Measurements from ENCODE around the gene PLEKHG7.
"Not testable (repeated sequence)": the region's sequence is repeated elsewhere in the genome, so short reads cannot be mapped to it uniquely, and the experiment has no call there.

The PLEKHG7 gene, protein sequence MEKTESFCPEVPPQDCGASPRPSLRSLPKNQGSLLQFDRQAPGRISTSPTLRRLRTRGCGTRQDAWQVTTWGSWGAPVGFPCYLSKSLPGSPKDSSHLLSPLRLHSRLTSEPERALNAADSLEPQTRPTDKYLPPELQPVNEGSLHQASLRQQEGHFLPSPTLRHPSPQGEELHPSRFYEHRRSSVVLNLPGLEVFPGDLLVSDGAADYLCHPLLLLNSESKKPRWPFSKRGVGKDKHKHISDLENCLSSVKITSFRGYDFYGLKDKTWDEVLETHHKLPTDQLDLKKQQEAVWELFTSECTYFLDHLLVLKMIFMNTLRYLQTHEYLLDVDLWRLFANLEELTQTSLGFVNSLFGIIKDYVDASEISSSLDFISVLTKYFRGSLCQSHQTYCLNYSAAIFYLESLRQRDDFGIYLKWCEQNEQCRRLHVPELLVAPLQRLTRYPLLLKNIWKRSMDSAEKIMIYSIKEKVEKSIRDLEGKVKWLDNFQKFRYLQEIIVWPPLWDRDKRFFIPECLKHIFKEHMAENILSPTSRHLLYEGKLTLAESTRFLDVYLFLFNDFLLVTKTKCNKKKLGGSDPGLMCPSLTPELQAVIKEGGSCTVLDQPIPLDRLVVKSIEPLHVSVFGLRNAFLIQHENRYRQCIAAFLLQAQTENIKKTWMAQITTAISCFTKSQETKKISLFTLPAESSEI

DNA sequence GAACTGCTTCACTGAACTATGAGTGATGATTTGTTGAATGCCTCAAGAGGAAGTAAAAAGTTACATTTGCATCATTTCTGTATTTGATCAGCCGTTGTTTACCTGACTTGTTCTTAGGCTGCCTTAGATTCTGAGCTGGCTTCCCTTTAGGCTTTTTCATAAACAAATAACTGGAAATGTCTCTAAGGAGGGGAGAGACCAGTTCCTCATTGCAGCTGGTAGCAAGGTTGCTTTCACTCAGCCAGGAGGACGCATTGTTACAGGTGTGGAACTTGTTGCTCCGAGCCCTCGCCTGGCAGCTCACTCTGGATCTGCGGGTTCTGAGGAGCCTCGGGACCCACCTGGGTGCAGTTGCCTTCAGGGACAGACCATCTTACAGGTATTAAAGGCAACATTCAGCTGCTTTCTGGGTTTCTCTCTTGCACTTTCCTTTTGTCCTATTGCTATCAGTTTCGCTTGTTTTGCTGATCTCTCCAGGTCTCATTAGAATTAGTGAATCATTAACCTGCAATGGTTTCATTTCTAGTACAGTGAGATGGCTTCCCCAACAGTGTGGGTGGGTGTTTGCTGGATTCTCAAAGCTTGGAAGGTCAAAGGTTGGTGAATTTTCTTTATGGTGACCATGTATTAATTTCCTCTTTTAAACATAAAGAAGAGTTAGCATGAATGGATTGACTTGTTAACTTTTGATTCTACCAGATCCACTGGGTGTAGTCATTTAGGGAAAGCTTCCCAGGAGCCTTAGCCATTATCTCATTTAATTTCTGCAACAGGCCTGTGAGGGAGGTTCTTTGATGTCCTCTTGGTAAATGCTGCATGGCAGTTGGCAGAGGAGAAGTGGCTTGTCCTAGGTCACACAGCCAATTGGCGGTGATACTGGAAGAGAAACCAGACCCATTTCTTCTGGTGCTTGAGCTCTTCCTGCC is at the start of gene PLEKHG7:
PLEKHG7 (plus strand) TSS at position 236 of the 926 bp plus-strand sequence. CDS start 3,643 bp downstream, outside the sequence.
- no peak for DNase-seq (ENCODE audit: low spot score)

DNA sequence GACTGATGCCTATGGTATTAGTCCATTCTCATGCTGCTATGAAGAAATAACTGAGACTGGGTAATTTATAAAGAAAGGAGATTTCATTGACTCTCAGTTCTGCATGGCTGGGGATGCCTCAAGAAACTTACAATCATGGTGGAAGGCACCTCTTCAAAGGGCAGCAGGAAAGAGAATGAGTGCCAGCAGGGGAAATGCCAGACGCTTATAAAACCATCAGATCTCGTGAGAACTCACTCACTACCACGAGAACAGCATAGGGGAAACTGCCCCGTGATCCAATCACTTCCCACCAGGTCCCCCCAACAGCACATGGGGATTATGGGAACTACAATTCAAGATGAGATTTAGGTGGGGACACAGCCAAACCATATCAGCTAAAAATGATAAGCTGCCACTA is 48.5 kb upstream of the PLEKHG7 start:
- DNase-seq (ENCODE audit: low spot score), result not testable (repeated sequence)

DNA sequence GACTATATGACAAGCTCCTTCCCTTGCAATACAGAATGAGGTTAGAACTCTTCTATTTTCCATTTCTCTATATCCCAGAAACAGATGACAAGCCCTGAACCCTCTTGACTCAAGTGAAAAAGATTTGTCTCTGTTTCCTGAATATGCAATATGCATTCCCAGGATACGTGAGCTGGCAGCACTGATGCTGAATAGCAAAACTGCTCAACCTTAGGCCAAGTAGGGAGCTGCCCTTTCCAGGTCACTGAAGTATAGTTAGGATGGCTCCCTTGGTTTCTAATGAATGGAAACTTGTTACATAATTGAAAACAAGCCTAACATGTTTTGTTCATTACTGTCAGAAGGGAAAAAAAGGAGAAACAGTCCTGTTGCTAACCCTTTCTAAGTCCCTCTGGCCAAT is 47.9 kb upstream of the PLEKHG7 start:
- peak; percentile 65 for DNase-seq (ENCODE audit: low spot score)

DNA sequence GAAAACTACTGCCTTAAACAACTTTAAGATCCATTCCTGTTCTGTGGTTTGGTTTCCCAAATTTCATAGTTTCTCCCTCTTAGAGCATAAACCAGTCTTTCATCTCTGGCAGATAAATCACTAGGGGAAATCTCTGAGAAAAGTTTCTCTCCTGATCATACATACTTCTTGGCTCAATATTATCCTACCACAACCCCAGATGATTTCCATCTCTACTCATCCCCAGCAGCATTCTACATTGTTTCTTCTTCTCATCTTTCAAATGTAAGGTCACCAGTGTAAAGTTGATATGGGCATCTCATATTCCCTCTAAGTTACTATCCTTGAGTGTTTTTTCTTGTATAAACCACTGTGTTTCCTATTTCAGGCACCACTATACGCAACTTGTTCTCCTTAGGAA is 45.9 kb upstream of the PLEKHG7 start:
- DNase-seq (ENCODE audit: low spot score), result no peak

DNA sequence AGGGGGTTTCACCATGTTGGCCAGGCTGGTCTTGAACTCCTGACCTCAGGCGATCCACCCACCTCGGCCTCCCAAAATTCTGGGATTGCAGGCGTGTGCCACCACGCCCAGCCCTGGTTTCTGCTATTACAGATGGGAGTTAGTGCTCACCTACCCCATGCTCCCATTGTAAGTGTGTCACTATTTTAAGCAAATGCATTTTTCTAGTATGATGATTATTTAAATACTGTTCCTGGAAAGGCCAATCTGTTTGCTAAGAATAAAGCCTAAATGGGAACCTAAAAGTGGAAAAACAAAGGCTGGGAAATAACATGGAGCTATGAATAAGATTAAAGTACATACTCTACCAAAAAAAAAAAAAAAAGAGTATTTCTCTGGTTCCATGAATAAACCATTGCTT is 45.0 kb upstream of the PLEKHG7 start:
- DNase-seq (ENCODE audit: low spot score), result no peak

DNA sequence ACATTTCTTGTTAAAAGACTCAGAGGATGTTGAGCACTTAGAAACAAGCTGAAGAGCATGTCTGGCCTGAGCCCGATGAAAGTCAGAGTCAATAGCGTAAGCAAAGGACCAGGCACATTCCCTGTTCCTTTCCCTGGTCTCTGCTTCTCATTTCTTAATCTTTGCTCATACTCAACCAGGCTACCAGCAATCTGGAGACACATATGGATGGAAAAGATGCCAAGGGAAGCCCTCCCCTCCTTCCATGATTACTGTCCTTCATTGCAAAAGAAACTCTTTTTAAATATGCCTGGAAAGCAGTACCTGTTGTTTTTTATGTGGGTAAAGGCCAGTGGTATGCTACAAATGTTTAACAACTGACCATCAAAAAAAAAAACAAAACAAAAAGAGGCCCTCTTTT is 44.2 kb upstream of the PLEKHG7 start:
- no peak for DNase-seq (ENCODE audit: low spot score)

DNA sequence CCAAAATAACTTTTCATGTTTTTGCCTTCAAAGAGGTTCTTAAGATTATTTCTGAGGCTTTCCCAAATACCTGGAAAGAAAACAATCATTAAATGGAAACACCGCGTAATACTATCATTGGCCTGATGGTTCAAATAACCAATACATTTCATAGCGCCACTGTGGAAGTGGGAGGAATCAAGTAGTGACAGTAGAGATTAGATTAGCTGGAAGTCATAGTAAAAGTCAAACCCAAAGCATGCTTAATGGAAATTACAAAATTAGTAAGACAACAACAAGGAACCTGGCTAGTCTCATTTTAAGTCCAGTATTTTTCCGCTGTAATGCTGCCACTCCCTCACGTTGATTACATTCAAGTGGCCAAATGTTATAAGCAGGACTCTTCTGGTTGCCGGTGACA is 41.5 kb upstream of the PLEKHG7 start:
- DNase-seq (ENCODE audit: low spot score), result no peak

DNA sequence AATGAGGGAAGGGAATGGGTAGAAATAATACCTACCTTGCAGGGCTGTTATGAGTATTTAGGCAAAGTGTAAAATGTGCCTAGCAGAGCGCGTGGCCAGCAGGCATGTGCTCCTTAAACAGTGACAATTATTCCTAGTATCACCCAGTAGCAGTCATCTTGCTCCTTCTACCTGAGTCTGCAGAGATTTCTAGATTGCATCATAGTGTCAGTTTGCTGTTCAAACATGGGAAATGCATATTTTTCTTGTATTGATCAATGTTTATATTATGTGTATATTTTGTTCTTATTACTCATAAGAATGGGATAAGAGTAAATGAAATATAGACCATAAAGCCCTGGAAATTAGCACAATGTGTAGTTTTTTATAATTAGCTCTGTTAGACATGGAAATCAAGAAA is 37.3 kb upstream of the PLEKHG7 start:
- no peak for DNase-seq (ENCODE audit: low spot score)

DNA sequence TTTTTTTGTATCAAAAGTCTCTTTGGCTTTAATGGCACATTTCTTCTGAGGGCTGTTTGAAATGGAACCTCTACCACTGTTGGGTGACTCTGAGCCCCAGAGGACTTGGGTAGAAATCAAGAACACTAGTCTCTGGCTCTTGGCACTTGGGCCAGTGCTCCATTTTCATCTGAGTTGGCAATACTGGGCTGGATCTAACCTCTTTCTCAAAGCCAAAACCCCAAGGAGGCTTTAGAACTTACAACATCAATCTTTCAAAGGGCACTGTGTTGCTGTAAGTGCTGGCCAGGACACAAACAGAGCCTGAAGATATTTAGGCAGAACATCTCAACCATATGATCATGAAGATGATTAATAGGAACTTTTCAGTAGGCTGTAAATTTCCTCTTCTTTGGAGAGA is 34.0 kb upstream of the PLEKHG7 start:
- DNase-seq (ENCODE audit: low spot score), result no peak

DNA sequence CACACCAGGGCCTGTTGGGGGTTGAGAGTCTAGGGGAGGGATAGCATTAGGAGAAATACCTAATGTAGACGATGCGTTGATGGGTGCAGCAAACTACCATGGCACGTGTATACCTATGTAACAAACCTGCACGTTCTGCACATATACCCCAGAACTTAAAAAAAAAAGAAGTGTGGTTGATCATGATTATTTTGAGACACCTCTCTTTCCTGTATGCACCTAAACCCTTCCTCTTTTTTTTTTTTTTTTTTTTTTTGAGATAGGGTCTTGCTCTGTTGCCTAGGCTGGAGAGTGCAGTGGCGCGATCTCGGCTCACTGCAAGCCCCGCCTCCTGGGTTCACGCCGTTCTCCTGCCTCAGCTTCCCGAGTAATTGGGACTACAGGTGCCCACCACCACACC is 31.3 kb upstream of the PLEKHG7 start:
- DNase-seq (ENCODE audit: low spot score), result not testable (repeated sequence)

DNA sequence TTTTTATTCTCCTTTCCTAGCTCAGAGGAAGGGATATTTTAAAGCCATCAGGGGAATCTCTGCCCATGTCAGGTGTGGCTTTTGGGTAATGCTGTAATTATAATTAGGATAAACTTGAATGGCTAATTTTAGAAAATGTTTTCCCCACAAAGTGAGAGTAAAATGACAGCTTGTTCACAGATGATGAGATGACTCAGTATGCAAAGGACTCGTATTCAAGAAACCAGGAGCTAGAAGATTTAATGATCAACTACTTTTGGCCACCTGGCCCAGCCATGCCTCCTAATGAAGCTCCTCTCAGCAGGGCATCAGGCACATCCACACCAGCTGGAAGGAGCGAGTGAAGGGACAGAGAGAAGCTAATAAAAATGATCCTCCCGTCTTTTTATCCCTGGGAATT is 29.0 kb upstream of the PLEKHG7 start:
- DNase-seq (ENCODE audit: low spot score), result no peak

DNA sequence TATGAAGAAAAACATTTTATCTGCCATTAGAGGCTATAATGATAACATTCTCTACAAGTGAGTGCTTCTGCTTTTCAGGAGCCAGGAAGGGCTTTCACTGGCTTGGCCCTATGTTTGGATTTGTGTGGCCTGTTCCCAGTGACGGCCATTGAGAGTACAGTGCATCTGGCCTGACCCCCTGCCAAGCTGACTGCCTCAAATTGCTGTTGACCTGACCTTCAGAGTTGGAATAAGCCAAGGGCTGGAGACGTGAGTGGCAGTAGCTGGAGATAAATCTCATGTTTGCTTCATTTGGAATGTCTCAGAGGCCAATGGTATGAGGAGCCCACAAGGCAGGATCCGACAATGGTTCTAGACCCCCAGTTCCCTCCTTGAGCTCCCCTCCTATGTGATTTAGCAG is 28.3 kb upstream of the PLEKHG7 start:
- no peak for DNase-seq (ENCODE audit: low spot score)

DNA sequence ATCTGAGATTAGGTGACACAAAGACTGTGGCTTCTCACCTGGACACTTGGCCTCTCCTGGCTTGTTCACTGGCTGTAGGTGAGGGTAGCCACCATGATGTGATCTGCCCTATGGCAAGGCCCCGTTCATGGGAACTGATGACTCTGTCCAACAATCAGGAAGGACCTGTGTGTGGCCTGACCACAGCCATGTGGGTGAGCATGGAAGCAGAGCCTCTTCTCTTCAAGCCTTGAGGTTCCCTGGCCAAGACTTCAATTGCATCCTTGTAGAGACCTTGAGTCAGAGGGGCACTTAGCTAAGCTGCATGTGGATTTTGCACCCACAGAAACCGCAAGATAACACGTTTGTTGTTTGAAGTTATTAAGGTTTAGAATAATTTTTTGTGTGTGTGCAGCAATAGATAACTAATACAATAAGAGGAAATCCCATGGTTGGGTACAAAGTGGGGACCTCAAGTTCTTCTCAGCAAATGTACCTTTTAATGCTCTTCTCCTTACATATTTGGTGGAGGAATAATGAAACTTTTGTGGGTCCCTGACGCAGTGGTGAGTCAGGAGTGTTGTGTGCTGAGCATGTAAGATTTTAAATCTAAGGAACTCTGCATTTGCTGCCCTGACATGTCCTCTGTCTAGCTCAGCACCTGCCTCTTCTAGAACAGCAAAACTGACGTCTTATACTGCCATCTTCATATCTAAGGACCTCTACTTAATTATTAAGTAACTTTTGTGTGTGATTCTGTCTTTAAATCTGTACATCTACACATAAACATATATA is 27.5 kb upstream of the PLEKHG7 start:
- DNase-seq (ENCODE audit: low spot score), result no peak

DNA sequence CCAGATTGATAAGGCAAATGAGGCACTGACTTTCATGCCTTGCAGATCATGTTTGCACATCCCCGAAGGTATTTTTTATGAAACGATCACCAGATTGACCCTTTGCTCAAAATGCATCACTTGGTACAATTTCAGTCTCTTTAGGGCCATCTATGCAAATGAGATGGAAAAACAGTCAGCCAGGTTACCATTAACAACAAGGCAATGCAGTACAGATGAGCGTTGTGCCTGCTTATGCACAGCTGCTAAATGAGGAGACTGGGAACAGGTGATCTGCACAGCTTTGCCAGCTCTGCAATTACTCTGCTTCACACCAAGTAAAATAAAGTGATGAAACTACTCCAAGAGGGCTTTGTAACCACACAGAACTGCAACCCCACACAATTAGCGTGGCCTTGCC is 26.1 kb upstream of the PLEKHG7 start:
- no peak for DNase-seq (ENCODE audit: low spot score)

DNA sequence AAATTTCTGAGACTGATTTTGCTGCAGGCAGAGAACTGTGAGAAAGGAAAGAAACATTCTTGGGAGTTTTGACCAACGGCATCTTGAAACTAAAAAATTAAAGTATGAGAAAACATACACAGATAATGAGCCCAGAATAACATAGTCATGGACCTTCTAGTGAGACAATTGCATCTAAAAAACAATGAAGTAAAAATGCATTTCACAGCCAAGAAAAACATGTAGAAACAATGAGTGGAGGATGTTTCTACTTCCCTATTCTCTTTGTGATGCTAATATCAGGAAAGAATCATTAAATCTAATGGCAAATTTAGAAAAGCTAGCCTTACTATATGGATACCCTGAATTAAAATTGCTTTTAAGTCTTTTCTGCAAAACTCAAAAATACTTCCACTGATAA is 12.2 kb upstream of the PLEKHG7 start:
- DNase-seq (ENCODE audit: low spot score), result no peak

DNA sequence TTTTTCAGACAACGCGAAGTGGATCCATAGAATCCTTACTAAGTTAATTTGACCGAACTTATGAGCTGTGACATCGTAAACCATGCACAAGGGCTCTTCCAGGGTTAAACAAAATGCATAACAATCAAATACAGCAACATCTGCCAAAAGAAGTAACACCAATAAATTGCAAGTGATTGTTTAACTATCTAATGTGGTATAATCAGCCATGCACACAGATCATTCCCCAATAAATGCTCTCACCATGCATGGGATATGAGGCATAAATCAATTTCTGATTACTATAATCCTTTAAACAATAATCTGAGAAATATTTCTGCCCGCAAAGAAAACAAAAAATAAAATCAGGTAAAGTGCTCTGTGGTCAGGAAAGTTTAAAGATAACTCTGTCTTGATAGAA is 7.7 kb upstream of the PLEKHG7 start:
- DNase-seq (ENCODE audit: low spot score), result no peak

DNA sequence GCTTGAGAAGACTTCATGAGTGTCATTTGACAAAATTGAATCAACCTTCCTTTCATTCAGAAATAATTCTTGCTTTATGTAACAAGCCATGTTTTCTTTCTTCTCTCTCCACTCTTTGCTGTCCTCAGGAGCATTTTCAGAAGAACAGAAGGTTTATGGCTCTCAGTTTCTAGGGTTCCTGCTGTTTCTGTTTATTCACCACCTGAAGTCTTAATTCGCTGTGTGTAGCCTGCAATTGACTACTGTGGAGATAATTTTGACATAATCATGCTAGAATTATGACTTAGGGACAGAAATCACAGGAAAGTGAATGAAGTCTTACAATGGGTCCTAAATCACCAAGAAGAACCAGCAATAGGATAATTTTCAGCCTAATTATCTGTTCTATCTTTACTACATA is 7.2 kb upstream of the PLEKHG7 start:
- no peak for DNase-seq (ENCODE audit: low spot score)

DNA sequence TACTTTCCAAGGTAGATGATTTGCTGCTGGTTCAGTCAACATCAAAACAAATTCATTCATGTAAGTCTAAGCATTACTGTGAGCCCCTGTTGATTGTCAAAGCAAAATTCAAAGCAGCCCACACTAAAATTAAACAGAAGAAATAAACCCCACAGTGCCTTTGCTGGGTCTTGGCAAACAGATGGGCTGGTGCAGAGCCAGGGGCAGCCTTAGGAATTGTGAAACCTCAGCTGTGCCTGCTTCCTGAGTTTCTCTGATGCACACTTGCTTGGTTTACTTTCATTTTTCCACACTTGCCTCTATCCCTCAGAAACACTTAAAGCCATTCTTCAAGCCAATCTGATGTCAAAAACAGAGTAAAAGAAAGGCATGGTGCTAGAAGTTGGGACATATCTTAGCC is 6.6 kb upstream of the PLEKHG7 start:
- DNase-seq (ENCODE audit: low spot score), result peak; percentile 73

DNA sequence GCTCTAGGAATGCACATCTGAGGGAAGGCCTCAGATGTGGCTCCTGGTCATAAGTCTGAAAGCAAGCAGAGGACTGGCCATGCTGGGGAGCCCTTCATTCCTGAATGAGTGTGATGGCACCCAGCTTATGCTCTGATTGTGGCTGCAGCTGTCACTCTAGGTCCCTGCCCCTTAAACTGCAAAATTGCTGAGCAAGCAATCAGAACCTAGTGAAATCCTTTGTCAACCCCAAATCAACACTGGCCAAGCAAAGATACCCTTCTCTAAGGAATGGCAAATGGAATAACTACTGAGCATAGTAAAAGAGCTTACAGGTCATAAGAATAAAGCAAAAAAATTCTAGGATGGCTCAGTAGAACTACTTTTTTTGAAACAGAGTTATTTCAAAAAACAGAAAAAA is 4.3 kb upstream of the PLEKHG7 start:
- no peak for DNase-seq (ENCODE audit: low spot score)

DNA sequence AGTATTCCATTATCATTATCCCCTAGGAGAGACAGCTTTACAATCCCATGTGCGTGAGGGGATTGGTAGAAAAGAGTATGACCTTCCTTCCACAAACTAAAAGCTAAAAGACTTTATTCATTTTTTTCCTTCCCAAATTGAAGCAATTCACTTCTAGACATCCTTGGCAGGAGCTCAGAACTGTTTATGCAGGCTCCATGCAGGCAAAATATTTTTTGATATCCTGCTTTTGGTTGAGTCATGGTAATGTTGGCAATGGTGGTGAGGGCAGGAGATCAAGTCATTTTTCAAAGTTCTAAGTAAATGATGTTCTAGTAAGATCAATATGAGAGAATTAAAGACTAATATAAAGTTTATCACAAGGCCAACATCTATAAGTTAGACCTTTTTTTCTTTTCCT is 1.3 kb upstream of the PLEKHG7 start:
- DNase-seq (ENCODE audit: low spot score), result no peak

DNA sequence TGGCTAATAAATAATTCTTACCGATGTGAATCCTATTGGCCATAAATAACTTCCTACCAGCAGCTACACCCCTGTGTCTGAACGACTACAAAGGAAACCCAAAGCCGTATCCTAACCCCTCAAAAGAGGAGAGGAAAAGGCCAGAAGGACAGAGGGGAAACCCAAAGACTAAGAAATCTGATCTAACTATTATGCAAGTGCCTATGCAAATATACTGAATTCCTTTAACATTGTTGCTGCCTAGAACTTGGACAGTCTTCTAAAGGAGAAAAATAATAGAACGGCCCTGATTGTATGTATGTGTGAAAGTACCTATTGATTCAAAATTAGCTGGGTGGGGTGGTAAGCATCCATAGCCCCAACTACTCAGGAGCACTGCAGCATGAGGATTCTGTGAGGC is 997 bp downstream of the PLEKHG7 start:
- DNase-seq (ENCODE audit: low spot score), result no peak

DNA sequence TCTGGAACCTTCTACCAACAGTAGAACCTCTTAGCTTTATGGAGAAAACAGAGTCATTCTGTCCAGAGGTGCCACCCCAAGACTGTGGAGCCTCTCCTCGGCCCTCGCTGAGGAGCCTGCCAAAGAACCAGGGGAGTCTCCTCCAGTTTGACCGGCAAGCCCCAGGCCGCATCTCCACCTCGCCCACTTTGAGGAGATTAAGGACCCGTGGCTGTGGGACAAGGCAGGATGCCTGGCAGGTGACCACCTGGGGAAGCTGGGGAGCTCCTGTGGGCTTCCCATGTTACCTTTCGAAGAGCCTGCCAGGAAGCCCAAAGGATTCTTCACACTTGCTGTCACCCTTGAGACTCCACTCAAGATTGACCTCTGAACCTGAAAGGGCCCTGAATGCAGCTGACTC is 3.8 kb downstream of the PLEKHG7 start:
- DNase-seq (ENCODE audit: low spot score), result no peak

Data from AG20443 (cell line).